HG03571 (cell line): ENCODE measurements around the gene LMF1.
"Not testable (repeated sequence)": the region's sequence is repeated elsewhere in the genome, so short reads cannot be mapped to it uniquely, and the experiment has no call there.

Source experiments
- ATAC-seq: cut with Tn5 transposase; IDR thresholded peaks from one replicate; pipeline ENCODE4 v1.9.1; 2021; ENCODE audit not compliant: unreplicated experiment

LMF1 gene

GRCh38 chr16:951660-952301 lies 19.0 kb downstream of the LMF1 start:
- no peak for ATAC-seq

- not testable (repeated sequence) for ATAC-seq
Measured at GRCh38 chr16:950733-951573, 19.8 kb downstream of the LMF1 start.

- ATAC-seq: not testable (repeated sequence)
Measured at GRCh38 chr16:948767-949166, 22.0 kb downstream of the LMF1 start.

GRCh38 chr16:947922-948303 lies 22.9 kb downstream of the LMF1 start:
- not testable (repeated sequence) for ATAC-seq

- ATAC-seq: no peak
Measured at GRCh38 chr16:947255-947921, 23.4 kb downstream of the LMF1 start.

- no peak for ATAC-seq
Measured at GRCh38 chr16:946048-946395, 24.8 kb downstream of the LMF1 start.

GRCh38 chr16:945271-946047 lies 25.3 kb downstream of the LMF1 start:
- ATAC-seq: no peak

GRCh38 chr16:943971-944370 lies 26.8 kb downstream of the LMF1 start:
- ATAC-seq: no peak

GRCh38 chr16:942436-943060 lies 28.2 kb downstream of the LMF1 start:
- no peak for ATAC-seq

- ATAC-seq: no peak
Measured at GRCh38 chr16:939941-940340, 30.8 kb downstream of the LMF1 start.

- ATAC-seq: no peak
Measured at GRCh38 chr16:939311-939710, 31.5 kb downstream of the LMF1 start.

- no peak for ATAC-seq
Measured at GRCh38 chr16:938752-939151, 32.0 kb downstream of the LMF1 start.

GRCh38 chr16:938136-938535 lies 32.6 kb downstream of the LMF1 start:
- ATAC-seq: no peak

GRCh38 chr16:937723-938122 lies 33.1 kb downstream of the LMF1 start:
- no peak for ATAC-seq

- ATAC-seq: no peak
Measured at GRCh38 chr16:937311-937710, 33.5 kb downstream of the LMF1 start.

GRCh38 chr16:935684-936083 lies 35.1 kb downstream of the LMF1 start:
- no peak for ATAC-seq

- ATAC-seq: no peak
Measured at GRCh38 chr16:934178-934577, 36.6 kb downstream of the LMF1 start.

- no peak for ATAC-seq
Measured at GRCh38 chr16:933581-933980, 37.2 kb downstream of the LMF1 start.

- no peak for ATAC-seq
Measured at GRCh38 chr16:932831-933330, 37.9 kb downstream of the LMF1 start.

GRCh38 chr16:931626-932500 lies 38.9 kb downstream of the LMF1 start:
- no peak for ATAC-seq
